Bronchial epithelial cell (primary cell): ENCODE data around the gene ZNF610. TPM values are rescaled to one million over a fixed set of nuclear protein-coding genes. Genes with fewer than 3 reads are reported as not detected.

Experiments
- DNase-seq: peaks from one replicate; pipeline ENCODE4 v3.0.0-alpha.2; 2010; ENCODE audit warnings: low read depth
- FAIRE-seq: peaks from 2 replicates; lab custom pipeline; 2011; peaks lifted over from hg19 to GRCh38; lab: Jason Lieb, UNC
- H3K27me3 ChIP-seq: 2 replicates; pipeline ENCODE4 v1.5.1; 2011; ENCODE audit warnings: low read length; ENCODE audit not compliant: control insufficient read depth, insufficient read depth
- H3K36me3 ChIP-seq: 2 replicates; pipeline ENCODE4 v1.5.1; 2011; ENCODE audit warnings: low read length; ENCODE audit not compliant: control insufficient read depth, insufficient read depth
- H3K4me3 ChIP-seq: 2 replicates; pipeline ENCODE4 v1.5.1; 2011; ENCODE audit warnings: mild to moderate bottlenecking, low read depth, low read length, control low read depth
- total RNA-seq: library from RNA; depleted of rRNA; stranded (reverse); fragments of >200 nt; gene quantifications from 2 replicates; pipeline ENCODE4 v1.2.1, GENCODE V29; 2014
- TF ChIP-seq, protein P1 (sequence below): IDR thresholded peaks from 2 replicates; pipeline ENCODE4 v1.5.1; 2011; ENCODE audit warnings: mild to moderate bottlenecking, moderate library complexity, low read length, control low read depth, inconsistent platforms; ENCODE audit not compliant: insufficient read depth, severe bottlenecking

ZNF610 gene
- total RNA-seq, 1 donor from 2014 or later = 1.3 TPM

DNA sequence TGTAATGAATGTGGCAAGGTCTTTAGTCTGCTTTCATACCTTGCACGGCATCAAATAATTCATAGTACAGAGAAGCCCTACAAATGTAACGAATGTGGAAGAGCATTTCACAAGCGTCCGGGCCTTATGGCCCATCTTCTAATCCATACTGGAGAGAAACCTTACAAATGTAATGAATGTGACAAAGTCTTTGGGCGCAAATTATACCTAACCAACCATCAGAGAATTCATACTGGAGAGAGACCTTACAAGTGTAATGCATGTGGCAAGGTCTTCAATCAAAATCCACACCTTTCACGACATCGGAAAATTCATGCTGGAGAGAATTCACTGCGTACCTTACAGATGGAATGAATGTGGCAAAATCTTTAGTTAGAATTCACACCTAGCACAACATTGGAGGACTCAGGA is 30.4 kb downstream of the ZNF610 start:
- no peaks in the 10 kb centered on the region for H3K36me3 ChIP-seq
- H3K4me3 ChIP-seq = no peak overlapping the region
- TF ChIP-seq, protein P1, sequence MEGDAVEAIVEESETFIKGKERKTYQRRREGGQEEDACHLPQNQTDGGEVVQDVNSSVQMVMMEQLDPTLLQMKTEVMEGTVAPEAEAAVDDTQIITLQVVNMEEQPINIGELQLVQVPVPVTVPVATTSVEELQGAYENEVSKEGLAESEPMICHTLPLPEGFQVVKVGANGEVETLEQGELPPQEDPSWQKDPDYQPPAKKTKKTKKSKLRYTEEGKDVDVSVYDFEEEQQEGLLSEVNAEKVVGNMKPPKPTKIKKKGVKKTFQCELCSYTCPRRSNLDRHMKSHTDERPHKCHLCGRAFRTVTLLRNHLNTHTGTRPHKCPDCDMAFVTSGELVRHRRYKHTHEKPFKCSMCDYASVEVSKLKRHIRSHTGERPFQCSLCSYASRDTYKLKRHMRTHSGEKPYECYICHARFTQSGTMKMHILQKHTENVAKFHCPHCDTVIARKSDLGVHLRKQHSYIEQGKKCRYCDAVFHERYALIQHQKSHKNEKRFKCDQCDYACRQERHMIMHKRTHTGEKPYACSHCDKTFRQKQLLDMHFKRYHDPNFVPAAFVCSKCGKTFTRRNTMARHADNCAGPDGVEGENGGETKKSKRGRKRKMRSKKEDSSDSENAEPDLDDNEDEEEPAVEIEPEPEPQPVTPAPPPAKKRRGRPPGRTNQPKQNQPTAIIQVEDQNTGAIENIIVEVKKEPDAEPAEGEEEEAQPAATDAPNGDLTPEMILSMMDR = no peak
- FAIRE-seq = no peak
- no peak for DNase-seq
- H3K27me3 ChIP-seq = no peaks in the 10 kb centered on the region

- DNase-seq = peak; percentile 69
- TF ChIP-seq, protein P1 = no peak
- no peaks in the 10 kb centered on the region for H3K27me3 ChIP-seq
- H3K36me3 ChIP-seq = peaks cover 4% of the 10 kb centered on the region
- peak within 1 kb of the TSS; percentile 70 for H3K4me3 ChIP-seq
- peak; percentile 43 for FAIRE-seq
Observed at GRCh38 chr19:52369559-52370340, 33.7 kb downstream of the ZNF610 start, which contains the start of gene ZNF880. ZNF880 (plus strand) TSS chr19:52369923; CDS start chr19:52369966, 43 bp downstream.

- TF ChIP-seq, protein P1 = no peak
- no peak for DNase-seq
- H3K36me3 ChIP-seq = peaks cover 4% of the 10 kb centered on the region
- no peaks in the 10 kb centered on the region for H3K27me3 ChIP-seq
- no peak for FAIRE-seq
- H3K4me3 ChIP-seq = peak overlapping the region; percentile 70
Observed at GRCh38 chr19:52370341-52370710, 34.3 kb downstream of the ZNF610 start.

DNA sequence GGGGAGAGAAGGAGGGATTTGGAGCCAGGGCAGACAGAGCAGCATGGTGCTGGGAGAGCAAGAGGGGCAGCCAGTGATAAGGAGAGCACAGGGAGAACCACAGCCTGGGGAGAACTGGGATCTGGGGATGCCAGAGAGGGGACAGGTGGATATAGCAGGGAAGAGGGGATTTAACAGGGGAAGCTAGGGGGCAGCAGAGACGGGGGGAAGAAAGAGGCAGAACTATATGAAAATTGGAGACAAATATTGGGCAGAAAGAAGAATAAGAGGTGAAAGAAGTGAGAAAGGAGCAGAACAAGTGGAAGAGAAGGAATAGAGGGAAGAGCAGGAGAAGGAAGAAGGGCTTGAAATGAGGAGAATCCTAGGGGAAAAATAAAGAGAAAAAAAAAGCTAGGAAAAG is 55.1 kb downstream of the ZNF610 start:
- no peak overlapping the region for H3K4me3 ChIP-seq
- TF ChIP-seq, protein P1 = no peak
- no peak for DNase-seq
- peaks cover 4% of the 10 kb centered on the region for H3K36me3 ChIP-seq
- H3K27me3 ChIP-seq = no peaks in the 10 kb centered on the region
- FAIRE-seq = no peak

- H3K27me3 ChIP-seq = no peaks in the 10 kb centered on the region
- DNase-seq = peak; percentile 71
- no peak for FAIRE-seq
- peaks cover 16% of the 10 kb centered on the region for H3K36me3 ChIP-seq
- peak within 1 kb of the TSS; percentile 61 for H3K4me3 ChIP-seq
- TF ChIP-seq, protein P1 = no peak
Observed at GRCh38 chr19:52397310-52398080, 61.5 kb downstream of the ZNF610 start, which contains the start of gene ZNF528. ZNF528 (plus strand) TSS chr19:52397849; CDS start chr19:52402014, 4,165 bp downstream.
